Measurements from ENCODE around the gene MXRA8.

The MXRA8 gene

DNA sequence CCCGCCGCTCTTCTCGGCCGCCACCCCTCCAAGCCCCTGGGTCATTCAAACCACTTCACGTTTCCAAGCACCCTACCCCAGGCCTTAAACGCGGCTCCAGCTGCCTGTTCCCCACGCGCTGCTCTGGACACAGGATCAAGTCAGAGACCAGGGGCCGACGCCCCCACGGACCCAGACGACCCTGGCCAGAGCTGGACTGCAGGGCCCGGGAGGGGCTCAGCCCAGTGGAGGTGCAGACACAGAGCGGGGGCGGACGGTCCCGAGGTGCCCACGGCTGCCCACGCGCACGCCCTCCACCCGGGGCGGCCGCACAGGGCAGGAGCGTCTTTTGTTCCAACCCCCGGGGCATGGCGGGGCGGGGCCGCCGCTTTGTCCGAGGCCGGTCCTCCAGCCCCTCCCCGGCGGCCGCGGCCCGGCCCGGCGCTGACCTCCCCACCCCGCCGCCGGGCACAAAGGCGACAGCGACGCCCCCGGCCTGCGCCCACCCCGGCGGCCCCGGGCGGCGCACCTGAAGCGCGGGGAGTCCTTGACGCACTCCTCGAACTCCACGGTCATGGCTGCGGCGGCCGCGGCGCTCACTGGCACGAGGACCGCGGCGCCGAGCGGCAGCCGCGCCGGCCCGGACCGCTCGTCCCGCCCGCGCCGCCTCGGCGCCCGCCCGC is 51.0 kb downstream of the MXRA8 start:
- DNase-seq (ENCODE audit: low read depth): no peak

DNA sequence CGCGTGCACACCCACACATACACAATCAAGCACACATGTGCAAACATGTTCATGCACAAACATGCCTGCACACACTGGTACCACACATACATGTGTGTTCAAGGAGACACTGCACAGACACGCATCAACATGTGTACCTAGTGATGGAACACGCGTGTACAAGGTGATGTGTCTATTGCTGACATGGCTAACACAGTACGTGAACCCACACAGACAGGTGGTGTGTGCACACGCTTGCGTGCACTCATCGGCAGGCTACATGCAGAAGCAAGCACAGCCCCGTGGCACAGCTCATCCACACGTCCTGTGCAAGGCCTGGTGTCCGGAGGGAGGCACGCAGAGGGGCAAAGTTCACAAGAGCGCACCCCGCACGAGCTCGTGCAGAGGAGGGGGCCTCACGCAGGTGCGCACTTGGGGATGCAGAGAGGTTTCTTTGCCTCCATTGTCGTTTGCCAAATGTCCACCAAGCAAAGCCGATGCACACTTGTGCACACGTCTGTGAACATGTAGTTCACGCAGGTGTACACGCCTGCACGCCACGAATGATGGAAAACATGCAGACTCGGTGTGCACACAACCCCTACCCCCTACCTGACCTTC is 51.6 kb downstream of the MXRA8 start:
- no peak for DNase-seq (ENCODE audit: low read depth)

DNA sequence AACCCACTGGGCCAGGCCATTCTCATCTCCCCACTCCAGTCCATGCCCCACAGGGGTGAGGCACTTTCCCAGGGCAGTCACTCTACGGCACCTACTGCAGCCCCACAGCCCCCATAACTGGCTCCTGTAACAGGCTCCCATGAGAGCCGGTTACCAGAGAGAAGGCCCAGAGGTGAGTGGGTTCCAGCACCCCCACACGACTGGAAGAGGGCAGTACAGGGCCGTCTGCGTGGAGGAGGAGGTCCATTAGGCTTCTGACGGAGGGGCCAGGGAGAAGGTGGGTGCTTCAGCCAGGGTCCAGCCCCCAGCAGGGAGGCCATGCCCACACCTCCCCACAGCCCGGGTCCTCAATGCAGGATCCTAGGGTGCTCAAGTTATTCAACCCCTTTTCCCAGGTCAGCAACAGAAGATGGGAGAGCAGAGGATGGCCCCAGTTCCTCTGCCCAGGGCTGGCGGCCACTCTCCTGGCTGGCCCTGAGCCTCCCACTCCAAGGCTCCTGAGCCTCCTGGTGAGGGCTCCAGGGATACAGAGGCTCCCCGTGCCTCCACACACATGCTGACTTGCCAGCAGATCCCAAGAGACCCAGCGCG is 52.2 kb downstream of the MXRA8 start:
- DNase-seq (ENCODE audit: low read depth): no peak

DNA sequence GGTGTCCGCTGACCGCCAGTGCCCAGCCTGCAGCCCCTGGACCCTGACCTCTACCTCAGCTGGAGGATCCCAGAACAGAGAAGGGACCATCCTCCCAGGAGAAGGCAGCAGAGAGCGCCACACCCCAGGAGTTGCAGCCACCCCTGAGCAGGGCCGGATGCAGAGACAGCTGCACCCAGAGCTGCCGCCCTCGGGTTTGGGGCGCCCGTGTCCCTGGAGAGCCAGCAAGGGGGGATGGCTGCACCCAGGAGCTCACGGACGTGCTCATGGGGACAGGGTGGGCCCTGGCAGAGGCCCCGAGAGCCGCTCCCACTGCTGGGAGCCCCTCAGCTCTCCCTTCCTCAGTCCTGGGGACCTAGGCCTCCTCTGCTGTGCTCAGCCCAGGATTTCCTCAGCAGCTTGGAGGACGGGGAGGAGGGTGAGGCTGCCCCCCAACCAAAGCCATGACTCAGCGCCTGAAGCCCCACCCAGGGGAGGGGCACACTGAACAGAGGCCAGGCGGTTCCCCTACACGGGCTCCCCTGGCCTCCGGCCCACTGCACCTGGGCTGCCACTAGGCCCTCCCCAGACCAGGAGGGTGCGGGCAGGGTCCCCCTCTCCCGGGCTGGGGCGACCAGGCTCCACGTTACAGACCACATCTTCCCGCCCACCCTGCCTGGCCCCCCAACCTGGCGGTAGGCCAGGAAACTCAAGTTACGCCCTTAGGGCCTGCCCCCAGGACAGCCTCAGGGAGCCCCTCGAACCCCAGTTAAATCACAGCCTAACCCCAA is 52.9 kb downstream of the MXRA8 start:
- peak; percentile 62 for DNase-seq (ENCODE audit: low read depth)

DNA sequence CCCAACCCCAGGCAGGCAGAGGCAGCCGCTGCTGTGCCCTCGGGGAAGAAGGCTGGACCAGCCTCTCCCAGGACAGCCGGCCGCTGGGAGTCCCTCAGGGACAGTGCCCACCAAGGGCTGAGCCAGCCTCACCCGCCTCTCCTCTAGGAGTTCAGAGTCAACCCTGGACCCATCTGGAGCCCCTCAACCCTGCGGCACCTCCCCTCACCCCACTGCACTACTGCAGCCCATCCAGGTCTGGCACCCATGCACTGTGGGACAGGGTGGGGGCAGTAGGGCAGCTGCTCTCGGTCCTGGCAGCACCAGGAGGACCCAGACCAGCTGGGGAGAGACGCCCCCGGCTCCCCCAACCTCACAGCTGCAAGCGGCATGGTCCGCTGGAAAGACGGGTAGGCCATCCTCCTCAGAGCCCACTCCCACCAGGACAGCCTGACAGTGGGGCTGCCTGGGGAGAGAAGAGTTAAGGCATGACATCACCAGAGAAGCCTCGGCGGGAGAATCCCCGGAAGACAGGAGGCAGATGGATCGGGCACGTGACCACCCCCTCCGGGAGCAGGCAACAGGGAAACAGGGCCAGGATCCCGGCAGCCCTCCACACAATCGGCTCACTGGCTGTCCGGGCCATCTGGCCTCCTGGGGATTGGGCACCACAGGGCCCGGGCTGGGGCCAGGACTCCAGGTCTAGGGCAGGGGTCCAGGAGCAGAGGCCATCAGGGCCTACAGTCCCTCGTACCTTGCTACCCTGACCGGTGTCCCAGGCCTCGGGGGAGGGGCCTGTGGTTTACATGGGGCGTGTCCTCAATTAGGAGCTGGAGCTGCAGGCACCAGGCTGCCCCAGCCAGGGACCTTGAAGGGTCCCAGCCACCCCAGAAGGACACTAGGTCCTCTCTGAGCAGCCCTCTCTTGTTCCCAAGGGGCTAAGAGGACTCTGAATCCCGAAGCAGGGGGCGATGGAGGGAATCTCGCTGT is 53.7 kb downstream of the MXRA8 start:
- DNase-seq (ENCODE audit: low read depth): no peak

DNA sequence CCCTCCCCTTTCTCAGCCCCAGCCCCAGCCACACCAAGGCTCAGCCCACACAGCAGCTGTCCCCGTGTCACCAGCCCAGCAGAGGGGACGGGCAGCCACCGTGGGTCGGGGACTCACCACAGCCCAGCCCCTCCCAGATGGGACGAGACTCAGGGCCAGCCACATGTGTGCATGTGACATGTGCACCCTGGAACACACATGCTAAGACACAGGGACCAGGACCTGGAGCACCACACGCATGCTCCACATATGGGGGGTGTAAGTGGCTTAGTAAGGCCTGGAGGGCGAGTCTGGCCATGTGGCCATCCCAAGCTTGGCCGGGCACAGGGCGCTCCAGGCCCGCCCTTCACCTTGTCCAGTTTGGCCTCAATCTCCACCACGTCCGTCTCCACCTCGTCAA is 54.6 kb downstream of the MXRA8 start:
- no peak for DNase-seq (ENCODE audit: low read depth)

DNA sequence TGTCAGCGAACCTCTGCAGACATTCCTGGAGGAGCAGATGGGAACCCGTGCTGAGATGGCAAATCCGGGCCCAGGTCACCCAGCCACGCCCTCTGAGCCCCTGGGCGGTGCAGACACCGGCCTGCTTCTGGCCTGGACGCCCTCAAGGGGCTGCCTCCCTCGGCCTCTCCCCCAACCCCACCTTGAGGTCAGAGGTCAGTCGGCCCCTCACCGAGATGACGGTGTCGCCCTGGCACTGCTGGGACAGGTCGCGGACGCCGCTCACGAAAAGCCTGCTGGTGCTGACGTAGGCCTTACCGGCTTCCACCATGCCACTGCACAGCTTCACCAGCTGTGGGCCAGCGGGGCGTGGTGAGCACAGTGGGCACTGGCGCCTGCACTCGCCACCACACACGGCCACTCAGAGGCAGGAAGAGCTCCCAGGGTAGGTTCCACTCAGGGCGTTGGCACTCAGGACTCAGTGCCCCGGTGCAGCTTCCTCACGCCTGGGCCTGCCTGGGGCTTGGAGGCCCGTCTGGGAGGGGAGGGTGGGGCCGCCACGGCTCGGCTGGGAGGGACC is 55.3 kb downstream of the MXRA8 start:
- DNase-seq (ENCODE audit: low read depth): no peak
